HL-60/S4 (cell line): ENCODE measurements around the gene TUBGCP2.

Source experiments
- in situ Hi-C: fragments of 300-500 bp; cut with MboI; formaldehyde crosslinking; loops from 2 replicates; pipeline ENCODE4 v1.14.3; 2022; ENCODE audit warnings: low sequenced_read_pairs

TUBGCP2 gene, protein sequence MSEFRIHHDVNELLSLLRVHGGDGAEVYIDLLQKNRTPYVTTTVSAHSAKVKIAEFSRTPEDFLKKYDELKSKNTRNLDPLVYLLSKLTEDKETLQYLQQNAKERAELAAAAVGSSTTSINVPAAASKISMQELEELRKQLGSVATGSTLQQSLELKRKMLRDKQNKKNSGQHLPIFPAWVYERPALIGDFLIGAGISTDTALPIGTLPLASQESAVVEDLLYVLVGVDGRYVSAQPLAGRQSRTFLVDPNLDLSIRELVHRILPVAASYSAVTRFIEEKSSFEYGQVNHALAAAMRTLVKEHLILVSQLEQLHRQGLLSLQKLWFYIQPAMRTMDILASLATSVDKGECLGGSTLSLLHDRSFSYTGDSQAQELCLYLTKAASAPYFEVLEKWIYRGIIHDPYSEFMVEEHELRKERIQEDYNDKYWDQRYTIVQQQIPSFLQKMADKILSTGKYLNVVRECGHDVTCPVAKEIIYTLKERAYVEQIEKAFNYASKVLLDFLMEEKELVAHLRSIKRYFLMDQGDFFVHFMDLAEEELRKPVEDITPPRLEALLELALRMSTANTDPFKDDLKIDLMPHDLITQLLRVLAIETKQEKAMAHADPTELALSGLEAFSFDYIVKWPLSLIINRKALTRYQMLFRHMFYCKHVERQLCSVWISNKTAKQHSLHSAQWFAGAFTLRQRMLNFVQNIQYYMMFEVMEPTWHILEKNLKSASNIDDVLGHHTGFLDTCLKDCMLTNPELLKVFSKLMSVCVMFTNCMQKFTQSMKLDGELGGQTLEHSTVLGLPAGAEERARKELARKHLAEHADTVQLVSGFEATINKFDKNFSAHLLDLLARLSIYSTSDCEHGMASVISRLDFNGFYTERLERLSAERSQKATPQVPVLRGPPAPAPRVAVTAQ

DNA sequence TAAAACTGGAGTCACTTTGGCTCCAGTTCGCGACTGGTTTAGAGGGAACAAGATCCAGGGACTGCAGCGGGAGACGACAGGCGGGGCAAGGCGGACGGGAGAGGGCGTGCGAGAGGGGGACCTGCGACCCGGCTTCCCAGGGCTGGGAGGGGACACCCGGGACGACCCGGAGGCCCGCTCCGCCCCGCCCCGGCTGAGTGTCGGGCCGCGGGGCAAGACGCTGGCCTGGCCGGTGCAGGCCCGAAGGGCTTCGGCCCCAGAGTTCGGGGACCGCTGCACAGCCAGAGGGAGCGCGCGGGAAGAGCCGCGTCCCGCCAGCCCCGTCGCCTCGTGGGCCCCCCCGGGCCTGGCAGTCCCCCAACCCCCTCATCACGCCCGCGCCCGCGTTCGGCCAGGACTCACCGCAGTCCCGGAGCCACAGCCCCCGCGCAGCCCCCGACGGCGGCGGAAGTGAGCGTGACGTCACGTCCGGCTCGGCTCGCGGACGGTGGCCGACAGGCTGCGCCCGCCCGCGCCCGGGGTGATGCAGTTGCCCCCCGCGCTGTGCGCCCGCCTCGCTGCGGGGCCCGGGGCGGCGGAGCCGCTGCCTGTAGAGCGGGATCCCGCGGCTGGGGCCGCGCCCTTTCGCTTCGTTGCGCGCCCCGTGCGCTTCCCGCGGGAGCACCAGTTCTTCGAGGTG, at the start of gene TUBGCP2, which contains the start of gene ZNF511:
TSS of gene TUBGCP2 (minus strand) at position 452 of the 679 bp plus-strand sequence. CDS start 5,931 bp downstream, outside the sequence.
TSS of gene ZNF511 (plus strand) at position 494 of the 679 bp plus-strand sequence. CDS start at position 524, 30 bp downstream.
- in situ Hi-C loops, result no loop called here

DNA sequence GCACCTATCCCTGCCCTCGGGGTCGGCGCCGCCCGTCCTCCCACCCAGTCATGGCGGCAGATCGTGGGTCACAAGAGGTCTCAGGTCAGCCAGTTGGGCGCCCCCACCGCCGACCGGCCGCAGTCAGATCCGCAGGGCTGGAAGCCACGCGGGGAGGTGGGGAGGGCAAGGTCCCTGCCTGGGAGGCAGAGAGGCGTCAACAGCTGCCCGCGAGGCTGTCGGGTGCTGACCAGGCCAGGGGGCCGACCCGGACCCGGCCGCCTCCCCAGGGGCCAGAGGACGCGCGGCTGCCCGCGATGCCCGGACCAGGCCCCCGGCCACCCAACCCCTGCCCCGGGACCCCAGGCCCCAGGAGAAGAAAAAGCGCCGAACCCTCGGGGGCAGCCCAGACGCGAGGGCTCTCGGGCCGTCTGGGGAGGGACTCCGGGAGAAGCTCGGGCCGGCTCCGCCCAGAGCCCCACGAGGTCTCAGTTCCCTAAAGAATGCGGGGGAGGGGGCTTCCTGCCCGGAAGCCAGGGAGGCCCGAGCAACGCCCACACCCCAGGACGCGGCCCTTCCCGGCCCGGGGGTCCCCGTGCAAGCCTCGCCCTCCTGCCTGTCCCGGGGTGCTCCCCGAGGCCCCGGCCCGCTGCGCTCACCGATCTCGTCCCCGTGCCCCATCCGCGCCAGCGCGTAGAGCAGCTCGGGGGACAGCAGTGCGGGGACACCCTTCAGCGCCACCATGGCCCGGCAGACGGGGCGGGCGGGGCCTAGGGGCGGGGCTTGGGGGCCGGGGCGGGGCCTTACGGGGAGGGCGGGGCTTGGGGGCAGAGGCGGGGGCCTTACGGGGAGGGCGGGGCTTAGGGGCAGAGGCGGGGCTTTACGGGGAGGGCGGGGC, 48.9 kb upstream of the TUBGCP2 start, which contains the start of gene FUOM:
TSS of gene FUOM (minus strand) at position 735 of the 877 bp plus-strand sequence. CDS start at position 723, 12 bp downstream.
- in situ Hi-C loops, result no loop called here

DNA sequence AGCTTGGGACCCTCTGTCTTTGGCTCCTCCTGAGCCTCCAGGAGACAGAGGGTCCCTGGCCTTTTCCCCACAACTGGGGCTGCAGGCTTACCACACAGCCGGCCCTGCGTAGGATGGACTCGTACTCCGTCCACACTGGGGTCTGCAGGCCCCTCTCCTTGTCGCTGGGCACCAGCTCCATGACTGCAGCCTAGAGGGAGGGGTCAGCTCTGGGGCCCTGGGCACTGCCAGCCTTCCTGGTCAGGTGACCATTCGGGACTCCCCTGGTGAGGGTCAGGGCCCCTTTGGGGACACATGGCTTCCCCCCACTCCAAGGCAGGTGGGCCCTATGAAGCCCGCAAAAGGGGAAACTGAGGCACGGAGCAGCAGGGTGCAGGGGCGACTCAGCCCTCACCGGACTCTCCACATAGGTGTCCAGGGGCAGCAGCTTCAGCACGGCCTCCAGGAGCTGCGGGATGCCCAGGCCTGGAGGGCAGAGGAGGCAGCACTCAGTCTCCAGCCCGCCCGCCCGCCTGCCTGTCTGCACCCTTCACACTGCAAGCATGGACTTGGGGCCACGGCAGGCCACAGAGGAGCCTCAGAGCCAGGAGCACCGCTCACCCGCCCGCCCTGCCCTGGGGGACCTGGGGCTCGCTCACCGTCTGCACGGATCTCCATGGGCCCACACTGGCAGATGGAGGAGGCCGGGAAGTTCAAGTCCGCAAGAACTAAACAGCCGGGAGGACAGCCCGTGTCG, 48.0 kb upstream of the TUBGCP2 start:
- in situ Hi-C loops, result no loop called here

DNA sequence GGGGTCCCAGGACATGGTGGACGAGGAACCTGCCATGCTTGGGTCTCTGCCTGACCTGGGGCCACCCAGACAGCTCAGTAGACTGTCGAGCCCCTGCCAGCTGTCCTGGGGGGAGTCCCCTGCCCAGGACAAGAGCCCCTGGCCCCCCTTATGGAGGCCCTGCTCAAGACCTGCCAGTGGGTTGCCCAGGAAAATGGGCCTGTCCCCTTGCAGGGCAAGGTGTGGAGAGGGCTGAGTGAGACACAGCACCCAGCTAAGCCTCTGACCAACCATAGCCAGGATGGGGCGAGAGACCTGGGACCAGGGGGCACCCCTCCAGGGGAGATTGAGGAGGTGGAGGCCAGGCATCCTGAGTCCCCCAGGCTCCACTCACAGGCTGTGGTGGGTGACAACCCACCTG, 47.3 kb upstream of the TUBGCP2 start:
- in situ Hi-C loops, result no loop called here

DNA sequence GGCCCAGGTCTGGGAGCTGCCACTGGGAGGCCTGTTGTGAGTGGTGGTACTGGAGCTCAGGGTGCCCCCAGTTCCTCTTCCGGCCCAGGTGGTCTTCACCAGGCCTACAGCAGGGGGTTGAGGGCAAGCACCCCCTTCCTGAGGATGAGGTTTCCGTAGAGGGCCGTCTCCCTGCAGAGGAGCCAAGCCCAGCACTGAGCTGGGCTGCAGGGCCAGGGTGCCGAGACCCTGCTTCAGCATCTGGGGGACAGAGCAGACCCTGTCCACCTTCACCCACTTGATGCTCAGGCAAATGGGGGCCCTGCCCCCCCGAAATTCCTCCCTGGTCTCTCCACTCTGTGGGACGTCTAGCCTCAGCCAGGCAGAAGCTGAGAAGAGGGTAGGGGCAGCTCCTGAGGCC, 46.6 kb upstream of the TUBGCP2 start:
- in situ Hi-C loops, result no loop called here

DNA sequence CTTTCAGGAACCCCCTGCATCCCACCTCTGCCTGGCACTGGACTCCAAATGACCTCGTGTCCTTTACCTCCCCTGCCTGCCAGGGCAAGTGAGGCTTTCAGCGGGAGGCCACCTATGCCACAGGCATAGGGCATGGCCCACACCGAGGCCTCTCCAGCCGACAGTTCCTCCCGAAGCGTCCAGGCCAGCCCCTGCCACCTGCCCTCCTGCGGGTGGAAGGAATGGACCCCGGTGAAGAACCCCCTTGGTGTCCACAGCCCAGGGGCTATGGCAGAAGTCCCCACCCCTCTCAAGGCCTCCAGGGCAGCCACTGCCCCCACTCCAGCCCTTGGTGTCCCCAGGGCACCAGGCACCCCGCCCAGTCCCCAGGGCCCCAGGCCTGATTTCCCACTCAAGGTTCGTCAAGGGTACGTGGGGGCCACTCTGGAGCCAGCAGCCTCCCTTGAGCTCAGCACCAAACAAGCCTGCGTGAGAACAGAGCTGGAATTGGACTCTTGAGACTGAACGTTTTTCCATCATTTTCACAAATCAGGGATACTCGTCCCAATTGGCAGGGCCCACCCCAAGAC, 46.1 kb upstream of the TUBGCP2 start:
- in situ Hi-C loops, result no loop called here

DNA sequence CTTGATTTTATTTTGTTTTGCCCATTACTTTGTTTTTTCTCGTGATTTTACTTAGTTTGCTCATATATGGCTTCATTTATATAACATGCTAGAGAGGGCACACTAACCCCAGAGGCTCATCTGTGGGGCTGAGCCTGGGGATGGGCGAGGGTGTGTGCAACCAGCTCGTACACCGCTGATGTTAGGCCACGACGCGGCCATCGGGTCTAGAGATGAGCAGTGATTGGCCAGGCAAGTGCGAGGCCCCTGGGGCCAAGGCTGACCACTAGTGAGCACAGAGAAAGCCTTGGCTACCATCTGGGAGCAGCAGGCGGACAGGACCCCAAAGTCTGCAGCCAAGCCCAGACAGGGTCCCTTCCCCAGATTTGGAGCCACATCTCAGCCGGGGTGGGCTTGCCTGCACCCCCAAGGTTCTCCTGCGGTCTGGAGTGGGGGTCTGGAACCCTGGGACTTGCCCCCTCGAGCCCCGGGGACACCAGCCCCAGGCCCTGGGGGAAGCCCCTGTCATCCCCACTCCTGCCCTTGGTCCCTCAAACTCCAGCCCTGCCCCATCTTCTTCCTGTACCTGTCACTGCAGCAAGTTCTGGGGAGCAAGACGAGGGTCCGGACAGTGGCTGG, 45.4 kb upstream of the TUBGCP2 start:
- in situ Hi-C loops, result no loop called here

DNA sequence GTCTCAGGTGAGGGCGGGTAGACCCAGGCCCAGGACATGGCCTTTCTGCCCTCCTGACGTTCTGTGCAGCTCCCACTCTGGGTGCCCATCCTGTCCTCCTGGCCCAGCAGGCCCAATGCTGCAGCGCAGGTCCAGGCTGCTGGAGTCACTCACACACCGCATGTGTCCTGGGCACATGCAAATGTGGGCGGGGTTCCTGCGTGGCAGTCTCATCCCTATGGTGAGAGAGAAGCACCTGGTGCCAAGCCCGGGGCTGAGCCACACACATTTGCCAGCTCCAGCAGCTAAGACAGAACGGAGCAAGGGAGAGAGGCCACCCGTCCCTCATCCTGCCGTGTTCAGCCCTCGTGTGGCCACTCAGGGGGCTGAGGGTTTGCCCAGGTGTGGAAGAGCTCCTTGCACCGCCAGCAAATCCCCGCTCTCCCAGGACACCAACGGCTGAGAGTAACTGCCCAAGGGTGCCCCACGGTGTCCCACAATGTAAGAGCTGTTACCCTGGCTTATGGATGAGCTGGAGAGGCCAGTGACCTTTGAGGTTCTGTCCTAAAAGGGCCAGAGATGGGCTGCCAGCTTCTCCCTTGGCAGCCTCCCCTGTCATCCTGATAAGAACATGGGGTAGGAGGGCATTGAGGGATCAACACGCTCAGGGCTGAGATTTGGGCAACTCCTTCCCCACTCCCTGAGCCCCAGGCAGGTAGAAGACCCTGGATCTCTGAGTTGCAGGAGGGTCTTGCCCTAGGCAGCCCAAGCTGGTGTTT, 44.7 kb upstream of the TUBGCP2 start:
- in situ Hi-C loops, result no loop called here

DNA sequence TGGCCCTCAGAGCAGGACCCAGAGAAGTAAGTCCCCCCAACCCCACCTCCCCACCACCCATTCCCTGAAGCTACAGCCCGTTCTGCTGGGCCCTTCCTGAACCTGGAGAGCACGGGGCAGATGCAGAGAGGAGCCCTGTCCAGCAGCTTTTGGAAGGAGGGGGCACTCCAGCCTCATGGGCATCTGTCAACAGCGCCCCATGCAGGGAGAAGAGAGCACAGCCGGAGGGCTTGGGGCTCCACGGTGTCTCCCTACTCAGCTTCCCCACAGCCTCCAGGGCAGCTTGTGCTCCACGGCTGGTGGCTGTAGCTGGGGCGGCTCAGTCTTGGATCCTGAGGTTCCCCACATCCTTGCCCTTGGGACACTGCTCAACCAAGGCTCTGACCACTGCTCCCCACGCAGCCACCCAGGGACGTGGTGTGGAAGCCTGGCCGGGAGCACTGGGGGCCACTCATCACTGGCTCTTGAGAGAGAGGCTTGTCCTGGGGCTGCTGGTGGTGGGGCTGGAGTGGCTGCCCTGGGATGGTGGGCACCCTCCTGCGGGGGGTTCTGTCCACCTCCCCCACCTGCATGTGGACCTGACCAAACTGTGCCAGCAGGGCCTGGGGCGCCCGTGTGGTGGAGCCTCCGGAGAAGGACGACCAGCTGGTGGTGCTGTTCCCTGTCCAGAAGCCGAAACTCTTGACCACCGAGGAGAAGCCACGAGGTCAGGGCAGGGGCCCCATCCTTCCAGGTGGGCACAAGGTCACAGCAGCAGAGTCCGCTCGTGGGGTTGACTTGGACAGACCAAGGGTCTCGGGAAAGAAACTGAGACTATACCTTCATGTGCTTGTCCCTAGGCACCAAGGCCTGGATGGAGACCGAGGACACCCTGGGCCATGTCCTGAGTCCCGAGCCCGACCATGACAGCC, 43.0 kb upstream of the TUBGCP2 start:
- in situ Hi-C loops, result no loop called here

DNA sequence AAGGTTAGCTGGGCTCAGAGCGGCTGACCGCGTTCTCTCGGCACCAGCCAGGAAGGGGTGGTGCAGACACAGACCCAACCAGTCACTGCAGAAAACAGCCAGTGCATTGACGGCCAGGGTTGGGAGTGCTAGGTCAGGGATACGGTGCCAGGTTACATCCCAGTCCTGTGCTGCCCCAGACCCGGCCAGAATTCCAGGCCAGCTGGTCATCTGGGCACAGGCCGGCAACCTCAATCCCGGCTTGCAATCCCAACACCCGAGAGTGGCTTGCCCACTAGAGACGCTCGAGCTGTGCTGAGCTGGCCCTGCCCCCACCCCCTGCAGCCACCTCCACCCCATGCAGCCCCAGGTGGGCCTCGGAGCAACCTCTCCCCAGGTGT, 42.3 kb upstream of the TUBGCP2 start:
- in situ Hi-C loops, result no loop called here

DNA sequence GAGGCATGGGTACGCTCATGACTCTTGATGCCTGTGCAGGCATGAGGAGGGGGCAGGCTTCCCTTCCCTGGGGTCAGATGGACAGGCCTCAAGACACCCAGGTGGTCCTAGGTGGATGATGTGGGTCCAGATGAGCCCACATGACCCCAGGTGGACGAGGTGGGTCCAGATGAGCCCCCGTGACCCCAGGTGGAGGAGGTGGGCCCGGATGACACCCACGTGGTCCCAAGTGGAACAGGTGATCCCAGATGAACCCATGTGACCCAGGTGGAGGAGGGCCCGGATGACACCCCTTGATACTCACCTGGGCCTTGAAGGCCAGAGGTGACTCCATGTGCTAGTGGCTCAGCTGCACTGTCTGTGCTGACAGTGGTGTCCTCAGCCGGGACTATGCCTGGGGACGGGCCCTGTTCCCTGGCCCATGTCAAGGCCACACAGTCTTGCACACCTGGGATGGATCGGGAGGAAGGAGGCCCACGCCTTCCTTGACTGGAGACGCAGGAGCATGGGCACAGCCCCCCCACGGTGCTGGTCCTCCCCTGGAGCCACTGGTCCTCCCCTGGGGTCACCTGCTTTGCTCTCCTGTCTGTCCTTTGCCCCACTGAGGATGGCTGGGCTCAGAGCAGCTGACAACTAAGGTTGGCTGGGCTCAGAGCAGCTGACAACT, 41.7 kb upstream of the TUBGCP2 start:
- in situ Hi-C loops, result no loop called here

DNA sequence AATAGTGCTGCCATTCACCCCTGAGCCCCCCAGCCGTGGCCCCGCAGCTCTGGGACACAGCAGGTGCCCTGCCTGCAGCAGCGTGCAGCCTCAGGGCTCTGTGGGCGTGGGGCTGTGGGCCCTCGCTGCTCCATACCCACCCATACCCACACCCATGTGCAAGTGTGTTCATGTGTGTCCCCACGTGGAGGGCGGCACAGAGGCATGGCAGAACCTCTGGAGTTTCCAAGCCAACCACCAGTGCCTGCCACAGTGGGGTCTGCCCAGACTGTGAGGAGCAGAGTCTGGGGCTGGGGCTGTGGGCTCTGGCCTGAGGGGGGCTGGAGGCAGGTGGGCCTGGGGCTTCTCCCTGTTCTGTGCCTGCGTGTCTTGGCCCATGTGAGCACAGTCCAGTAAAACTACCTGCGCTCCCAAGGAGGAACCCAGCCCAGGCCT, 40.9 kb upstream of the TUBGCP2 start:
- in situ Hi-C loops, result no loop called here

DNA sequence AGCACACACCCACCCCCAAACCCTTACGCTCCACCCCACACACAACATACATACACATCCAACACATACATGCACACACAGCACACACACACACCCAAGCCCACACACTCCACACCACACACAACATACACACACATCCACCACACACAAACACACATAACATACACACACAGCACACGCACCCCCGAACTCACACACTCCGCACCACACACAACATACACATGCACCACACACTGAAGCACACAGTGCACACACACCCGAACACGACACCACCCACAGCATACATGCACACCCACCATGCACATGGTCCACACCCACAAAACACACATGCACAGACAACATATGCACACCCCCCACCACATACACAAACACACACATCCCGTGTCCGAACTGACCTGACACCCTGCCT, 40.5 kb upstream of the TUBGCP2 start:
- in situ Hi-C loops, result no loop called here

DNA sequence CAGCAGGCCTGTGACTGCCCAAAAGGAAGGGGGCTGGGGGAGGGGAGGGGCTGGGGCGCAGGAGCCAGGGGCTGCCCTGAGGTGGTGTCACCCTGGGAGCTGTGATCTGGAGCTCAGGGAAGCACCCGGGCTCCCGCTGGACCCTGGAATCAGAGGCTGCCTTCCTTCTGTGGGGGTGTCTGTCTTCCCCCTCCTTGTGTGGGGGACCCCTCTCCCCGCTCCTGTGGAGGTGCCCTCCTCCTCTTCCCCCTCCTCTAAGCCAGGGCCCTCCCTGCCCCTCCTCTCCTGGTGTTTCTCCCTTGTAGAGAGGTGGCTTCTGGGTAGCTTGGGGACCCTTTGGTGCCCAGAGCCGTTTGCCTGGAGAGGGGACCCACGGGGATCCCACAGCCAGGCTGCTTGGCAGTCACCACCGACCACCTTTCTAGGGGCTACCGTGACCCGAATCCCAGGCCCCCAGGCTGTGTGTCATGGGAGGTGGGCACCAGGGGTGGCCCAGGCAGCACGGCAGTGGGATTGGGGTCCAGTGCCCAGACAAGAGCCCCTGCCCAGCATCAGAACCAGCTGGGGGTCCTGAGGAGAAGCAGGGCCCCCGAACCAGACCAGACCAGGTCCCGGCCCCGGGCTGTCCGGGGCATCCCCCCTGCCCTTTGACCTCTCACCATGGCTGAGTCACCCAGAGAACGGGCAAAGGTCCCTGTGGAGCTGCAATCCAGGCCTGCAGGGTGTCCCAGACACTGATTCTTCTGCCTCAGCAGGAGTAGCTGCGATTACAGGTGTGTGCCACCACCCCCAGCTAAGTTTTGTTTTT, 39.2 kb upstream of the TUBGCP2 start:
- in situ Hi-C loops, result no loop called here

DNA sequence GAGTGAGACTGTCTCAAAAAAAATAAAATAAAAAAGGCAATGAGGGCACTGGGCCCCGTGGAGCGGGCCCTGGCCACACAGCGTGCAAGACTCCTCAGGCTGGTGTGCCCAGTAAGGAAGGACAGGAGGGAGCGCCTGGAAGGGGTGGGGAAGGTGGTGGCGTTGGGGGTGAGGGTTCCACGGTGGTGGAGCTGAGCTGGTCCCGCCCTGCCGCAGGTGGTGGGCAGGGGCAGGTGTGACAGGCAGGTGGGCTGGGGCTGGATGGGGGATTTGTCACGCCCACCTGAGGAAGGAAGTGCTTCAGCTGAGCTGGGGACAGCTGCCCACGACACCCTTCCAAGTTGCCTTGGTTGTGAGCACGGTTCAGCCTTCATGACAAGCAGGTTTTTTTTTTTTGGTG, 37.7 kb upstream of the TUBGCP2 start:
- in situ Hi-C loops, result no loop called here
